A673 (cell line): Measurements from ENCODE around the gene SELENON. TPM values are rescaled to one million over a fixed set of nuclear protein-coding genes. Genes with fewer than 3 reads are reported as not detected.

Source experiments
- BruUV-seq: library from RNA; stranded (reverse); fragments of 400-500 nt; replicated peaks from 2 replicates; lab custom pipeline; 2021; lab: Mats Ljungman, UMichigan
- CTCF ChIA-PET: fragments of 300-600 bp; sonication (Branson Sonifier 250); formaldehyde crosslinking; loops from one replicate; lab custom pipeline; 2022; ENCODE audit warnings: antibody characterized with exemption; lab: Charles Lee
- POLR2A ChIA-PET: fragments of 300-600 bp; sonication (Branson Sonifier 250); formaldehyde crosslinking; loops from one replicate; lab custom pipeline; 2022; ENCODE audit warnings: antibody characterized with exemption; ENCODE audit not compliant: low non-redundant PET; lab: Charles Lee
- DNase-seq: peaks from one replicate; pipeline ENCODE4 v3.0.0-alpha.2; 2015; ENCODE audit warnings: low spot score
- H3K27ac ChIP-seq: fragments of 200-600 bp; sonication (generic); 2 replicates; pipeline ENCODE4 v1.5.1; 2016; ENCODE audit warnings: mixed run types, low read depth, mild to moderate bottlenecking, mixed read lengths, antibody characterized with exemption, low read length; ENCODE audit not compliant: poor library complexity, severe bottlenecking
- H3K27me3 ChIP-seq: fragments of 200-600 bp; sonication (generic); replicated peaks from 2 replicates; pipeline ENCODE4 v1.6.1; 2017; ENCODE audit warnings: mixed run types, low read depth, mild to moderate bottlenecking, mixed read lengths, antibody characterized with exemption, low read length; ENCODE audit not compliant: insufficient read depth, poor library complexity
- H3K36me3 ChIP-seq: fragments of 200-600 bp; sonication (generic); 2 replicates; pipeline ENCODE4 v1.6.1; 2016; ENCODE audit warnings: mixed run types, mild to moderate bottlenecking, mixed read lengths, antibody characterized with exemption, low read length; ENCODE audit not compliant: insufficient read depth, poor library complexity, severe bottlenecking
- H3K4me1 ChIP-seq: fragments of 200-600 bp; sonication (generic); 2 replicates; pipeline ENCODE4 v1.6.1; 2017; ENCODE audit warnings: mixed run types, mild to moderate bottlenecking, mixed read lengths, antibody characterized with exemption, low read length; ENCODE audit not compliant: insufficient read depth, poor library complexity, severe bottlenecking
- H3K4me3 ChIP-seq: fragments of 200-600 bp; sonication (generic); 2 replicates; pipeline ENCODE4 v1.5.1; 2016; ENCODE audit warnings: low read depth, mixed run types, mild to moderate bottlenecking, mixed read lengths, low read length; ENCODE audit not compliant: poor library complexity, severe bottlenecking
- H3K9me3 ChIP-seq: fragments of 200-600 bp; sonication (generic); 2 replicates; pipeline ENCODE4 v1.6.1; 2016; ENCODE audit warnings: mixed run types, low read depth, mild to moderate bottlenecking, mixed read lengths, antibody characterized with exemption, low read length; ENCODE audit not compliant: poor library complexity, severe bottlenecking
- CTCF ChIP-seq: fragments of 300-800, 200-600 bp; sonication (generic); conservative IDR thresholded peaks from 2 replicates; pipeline ENCODE4 v1.5.1; 2017; ENCODE audit warnings: low read depth, mild to moderate bottlenecking, antibody characterized with exemption, low read length, moderate library complexity, mixed read lengths
- EZH2 ChIP-seq: fragments of 200-600 bp; sonication (generic); IDR thresholded peaks from 2 replicates; pipeline ENCODE4 v1.6.1; 2017; ENCODE audit warnings: borderline replicate concordance, low read depth, mild to moderate bottlenecking, mixed read lengths, antibody characterized with exemption, low read length; ENCODE audit not compliant: poor library complexity, severe bottlenecking
- intact Hi-C: fragments of 100-400 bp; cut with micrococcal nuclease; formaldehyde crosslinking; loops from one replicate; pipeline ENCODE4 v1.10.0; 2022; ENCODE audit not compliant: unreplicated experiment
- total RNA-seq: library from RNA; stranded (reverse); gene quantifications from 2 replicates; pipeline ENCODE4 v1.2.3, GENCODE V29; 2021

Gene SELENON
- total RNA-seq, 1 experiment from 2014 or later = 50.4 TPM

GRCh38 chr1:25816112-25816718 is 16.2 kb downstream of the SELENON start:
- H3K36me3 ChIP-seq = no peaks in the 10 kb centered on the region
- H3K4me3 ChIP-seq = no peak overlapping the region
- intact Hi-C loops = no loop called here
- no peaks in the 10 kb centered on the region for H3K27me3 ChIP-seq
- BruUV-seq = TSS peak; percentile 3
- no peak for DNase-seq
- ChIA-PET CTCF (interaction anchor here (0.5 kb wide), 1 partner anchor 295 kb away, joined by 4 read pairs; no protein-coding TSS in a partner anchor), POLR2A (interaction anchor here (0.5 kb wide), 1 partner anchor 197 kb away, joined by 4 read pairs; no protein-coding TSS in a partner anchor)
- no peak overlapping the region for H3K27ac ChIP-seq
- TF ChIP-seq EZH2 (no peak), CTCF (no peak)
- no peaks in the 10 kb centered on the region for H3K4me1 ChIP-seq
- no peaks in the 10 kb centered on the region for H3K9me3 ChIP-seq

GRCh38 chr1:25817840-25818501 is 18.0 kb downstream of the SELENON start:
- intact Hi-C loops = no loop called here
- Histone ChIP-seq H3K27me3 (no peaks in the 10 kb centered on the region), H3K9me3 (no peaks in the 10 kb centered on the region), H3K36me3 (no peaks in the 10 kb centered on the region), H3K27ac (peak overlapping the region; percentile 88), H3K4me1 (no peaks in the 10 kb centered on the region), H3K4me3 (no peak overlapping the region)
- TF ChIP-seq CTCF (0 out of 2 replicates have a peak, but pooled peaks have one; percentile 13), EZH2 (no peak)
- ChIA-PET POLR2A (no interaction called here), CTCF (no interaction called here)
- no TSS peak for BruUV-seq
- DNase-seq = no peak

- H3K27ac ChIP-seq = peak overlapping the region; percentile 88
- CTCF ChIA-PET = no interaction called here
- H3K27me3 ChIP-seq = no peaks in the 10 kb centered on the region
- DNase-seq = no peak
- POLR2A ChIA-PET = no interaction called here
- no peaks in the 10 kb centered on the region for H3K4me1 ChIP-seq
- H3K9me3 ChIP-seq = no peaks in the 10 kb centered on the region
- intact Hi-C loops = no loop called here
- H3K36me3 ChIP-seq = no peaks in the 10 kb centered on the region
- peak overlapping the region; percentile 90 for H3K4me3 ChIP-seq
- TF ChIP-seq CTCF (no peak), EZH2 (no peak)
- BruUV-seq = no TSS peak
These were observed 18.6 kb downstream of the SELENON start for GRCh38 chr1:25818569-25818968.
